HG02642 (cell line): Measurements from ENCODE around the gene SLC25A17.
"Not testable (repeated sequence)": the region's sequence is repeated elsewhere in the genome, so short reads cannot be mapped to it uniquely, and the experiment has no call there.

Experiments used
- ATAC-seq: cut with Tn5 transposase; IDR thresholded peaks from one replicate; pipeline ENCODE4 v1.9.1; 2021; ENCODE audit warnings: mild to moderate bottlenecking; ENCODE audit not compliant: unreplicated experiment, poor library complexity

Gene SLC25A17

GRCh38 chr22:40759294-40759840 lies 59.8 kb downstream of the SLC25A17 start:
- no peak for ATAC-seq

GRCh38 chr22:40758851-40759250 lies 60.3 kb downstream of the SLC25A17 start:
- not testable (repeated sequence) for ATAC-seq

GRCh38 chr22:40758390-40758789 lies 60.8 kb downstream of the SLC25A17 start:
- no peak for ATAC-seq

- no peak for ATAC-seq
Measured at GRCh38 chr22:40757071-40757470, 62.1 kb downstream of the SLC25A17 start.

GRCh38 chr22:40753114-40753513 lies 66.0 kb downstream of the SLC25A17 start:
- ATAC-seq, result no peak

GRCh38 chr22:40751250-40751649 lies 67.9 kb downstream of the SLC25A17 start:
- no peak for ATAC-seq

GRCh38 chr22:40749829-40750228 lies 69.3 kb downstream of the SLC25A17 start:
- no peak for ATAC-seq

GRCh38 chr22:40748388-40749355 lies 70.5 kb downstream of the SLC25A17 start:
- no peak for ATAC-seq

- ATAC-seq, result no peak
Measured at GRCh38 chr22:40747361-40747760, 71.8 kb downstream of the SLC25A17 start.

GRCh38 chr22:40746428-40747220 lies 72.5 kb downstream of the SLC25A17 start:
- ATAC-seq, result no peak

- ATAC-seq, result no peak
Measured at GRCh38 chr22:40743768-40744167, 75.4 kb downstream of the SLC25A17 start.

- ATAC-seq, result no peak
Measured at GRCh38 chr22:40741116-40741515, 78.0 kb downstream of the SLC25A17 start.

GRCh38 chr22:40739721-40740120 lies 79.4 kb downstream of the SLC25A17 start:
- ATAC-seq, result no peak

- ATAC-seq, result no peak
Measured at GRCh38 chr22:40733919-40734318, 85.2 kb downstream of the SLC25A17 start.

GRCh38 chr22:40732999-40733292 lies 86.2 kb downstream of the SLC25A17 start:
- no peak for ATAC-seq

GRCh38 chr22:40729284-40729683 lies 89.9 kb downstream of the SLC25A17 start:
- no peak for ATAC-seq

GRCh38 chr22:40728731-40729189 lies 90.4 kb downstream of the SLC25A17 start:
- no peak for ATAC-seq

- ATAC-seq, result no peak
Measured at GRCh38 chr22:40727964-40728615, 91.1 kb downstream of the SLC25A17 start.

GRCh38 chr22:40727070-40727963 lies 91.8 kb downstream of the SLC25A17 start:
- no peak for ATAC-seq
